GM18511 (cell line): ENCODE data around the gene TBC1D23.
"Not testable (repeated sequence)": the region's sequence is repeated elsewhere in the genome, so short reads cannot be mapped to it uniquely, and the experiment has no call there.

Experiments used
- ATAC-seq: cut with Tn5 transposase; IDR thresholded peaks from one replicate; pipeline ENCODE4 v1.9.1; 2021; ENCODE audit warnings: mild to moderate bottlenecking, moderate library complexity; ENCODE audit not compliant: unreplicated experiment

TBC1D23 gene

GRCh38 chr3:100339786-100340185 lies 79.0 kb downstream of the TBC1D23 start:
- ATAC-seq = no peak

- no peak for ATAC-seq
These were observed 79.7 kb downstream of the TBC1D23 start for GRCh38 chr3:100340527-100340926.

GRCh38 chr3:100348727-100349126 lies 87.9 kb downstream of the TBC1D23 start:
- no peak for ATAC-seq

GRCh38 chr3:100351770-100352169 lies 91.0 kb downstream of the TBC1D23 start:
- ATAC-seq = not testable (repeated sequence)

- ATAC-seq = no peak
These were observed 91.8 kb downstream of the TBC1D23 start for GRCh38 chr3:100352296-100353231.

- no peak for ATAC-seq
These were observed 94.1 kb downstream of the TBC1D23 start for GRCh38 chr3:100354850-100355249.

- ATAC-seq = no peak
These were observed 97.6 kb downstream of the TBC1D23 start for GRCh38 chr3:100358413-100358812.

GRCh38 chr3:100359035-100359434 lies 98.2 kb downstream of the TBC1D23 start:
- ATAC-seq = no peak

GRCh38 chr3:100360757-100361496 lies 100.1 kb downstream of the TBC1D23 start:
- ATAC-seq = no peak

- no peak for ATAC-seq
These were observed 101.1 kb downstream of the TBC1D23 start for GRCh38 chr3:100361897-100362296.

GRCh38 chr3:100364421-100364820 lies 103.6 kb downstream of the TBC1D23 start:
- ATAC-seq = no peak

GRCh38 chr3:100366424-100366823 lies 105.6 kb downstream of the TBC1D23 start:
- no peak for ATAC-seq

- ATAC-seq = no peak
These were observed 107.6 kb downstream of the TBC1D23 start for GRCh38 chr3:100368441-100368840.

GRCh38 chr3:100370756-100371155 lies 110.0 kb downstream of the TBC1D23 start:
- no peak for ATAC-seq

- no peak for ATAC-seq
These were observed 113.7 kb downstream of the TBC1D23 start for GRCh38 chr3:100374521-100374920.
